Activated CD4-positive, alpha-beta T cell treated with anti-CD3 and anti-CD28 coated beads, Interleukin-2, amount 10 ng/mL, durations not matched to agents 7 days and 5 days (primary cell): ENCODE results near the gene PPFIA4. TPM values are rescaled to one million over a fixed set of nuclear protein-coding genes. Genes with fewer than 3 reads are reported as not detected.

ENCODE experiments used
- CTCF ChIA-PET: fragments of 350-600 bp; sonication (Branson Sonifier 250); formaldehyde crosslinking; loops from one replicate; lab custom pipeline; 2021; ENCODE audit warnings: antibody characterized with exemption; lab: Charles Lee
- POLR2A ChIA-PET: fragments of 350-600 bp; sonication (Branson Sonifier 250); formaldehyde crosslinking; loops from one replicate; lab custom pipeline; 2021; ENCODE audit warnings: antibody characterized with exemption; lab: Charles Lee
- DNase-seq: peaks from one replicate; pipeline ENCODE4 v3.0.0-alpha.2; 2020
- H3K27ac Mint-ChIP-seq: one replicate; pipeline ENCODE4 v1.8.0; 2021; ENCODE audit warnings: mild to moderate bottlenecking, moderate library complexity, mixed read lengths
- H3K27me3 Mint-ChIP-seq: one replicate; pipeline ENCODE4 v1.8.0; 2021; ENCODE audit warnings: mixed read lengths
- H3K36me3 Mint-ChIP-seq: one replicate; pipeline ENCODE4 v1.8.0; 2021; ENCODE audit warnings: low read depth, mixed read lengths
- H3K4me1 Mint-ChIP-seq: one replicate; pipeline ENCODE4 v1.8.0; 2021; ENCODE audit warnings: mixed read lengths
- H3K4me3 Mint-ChIP-seq: one replicate; pipeline ENCODE4 v1.8.0; 2021; ENCODE audit warnings: mild to moderate bottlenecking, moderate library complexity, mixed read lengths
- H3K9me3 Mint-ChIP-seq: one replicate; pipeline ENCODE4 v1.8.0; 2021; ENCODE audit warnings: mixed read lengths
- total RNA-seq, 2 experiments: library from RNA; stranded (reverse); gene quantifications; one replicate each; pipeline ENCODE4 v1.2.3, GENCODE V29; 2021

Gene PPFIA4
- total RNA-seq, 2 experiments from 2014 or later, result 13.7 to 16.1 TPM

GRCh38 chr1:203095061-203095690 is 68.9 kb downstream of the PPFIA4 start:
- POLR2A ChIA-PET, result no interaction called here

DNA sequence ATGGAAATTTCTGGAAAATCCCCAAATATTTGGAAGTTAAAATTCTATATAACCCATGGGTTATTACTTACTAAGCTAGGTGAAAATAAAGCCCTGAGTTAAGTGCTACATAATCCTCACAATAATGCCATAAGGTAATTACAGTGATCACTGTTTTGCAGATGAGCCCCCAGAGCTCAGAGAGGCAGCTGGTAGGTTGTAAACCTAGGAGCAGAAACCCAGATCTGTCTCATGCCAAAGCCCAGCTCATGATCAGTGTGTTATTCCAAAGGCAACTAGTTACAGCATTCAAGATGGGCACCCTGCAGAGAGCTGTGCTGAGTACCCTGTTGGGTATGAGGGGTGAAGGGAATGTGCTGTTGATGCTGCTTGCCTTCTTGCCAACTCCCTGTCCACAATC is 70.3 kb downstream of the PPFIA4 start:
- Mint-ChIP-seq H3K4me1 (no peaks in the 10 kb centered on the region), H3K27ac (no peak overlapping the region), H3K36me3 (peaks cover 3% of the 10 kb centered on the region), H3K9me3 (peaks cover 16% of the 10 kb centered on the region), H3K27me3 (peaks cover 41% of the 10 kb centered on the region), H3K4me3 (no peak overlapping the region)
- CTCF ChIA-PET, result interaction anchor here (0.6 to 1.6 kb wide), 2 partner anchors 26 to 438 kb away, joined by 3 to 4 read pairs; no protein-coding TSS in a partner anchor
- POLR2A ChIA-PET, result no interaction called here
- DNase-seq, result peak; percentile 0

More at GRCh38 chr1:203095061-203095690, 68.9 kb downstream of the PPFIA4 start:
- Mint-ChIP-seq H3K36me3 (peaks cover 3% of the 10 kb centered on the region), H3K4me1 (no peaks in the 10 kb centered on the region), H3K27ac (no peak overlapping the region), H3K27me3 (peaks cover 41% of the 10 kb centered on the region), H3K9me3 (peaks cover 16% of the 10 kb centered on the region), H3K4me3 (no peak overlapping the region)
- no peak for DNase-seq
- CTCF ChIA-PET, result interaction anchor here (1.1 to 1.6 kb wide), 2 partner anchors 19 to 27 kb away, joined by 3 to 4 read pairs; no protein-coding TSS in a partner anchor

GRCh38 chr1:203097001-203097400 is 70.7 kb downstream of the PPFIA4 start:
- peaks cover 16% of the 10 kb centered on the region for H3K9me3 Mint-ChIP-seq
- ChIA-PET POLR2A (no interaction called here), CTCF (interaction anchor here (0.6 to 1.6 kb wide), 2 partner anchors 26 to 439 kb away, joined by 3 to 4 read pairs; no protein-coding TSS in a partner anchor)
- no peak overlapping the region for H3K27ac Mint-ChIP-seq
- no peaks in the 10 kb centered on the region for H3K4me1 Mint-ChIP-seq
- H3K27me3 Mint-ChIP-seq, result peaks cover 38% of the 10 kb centered on the region
- H3K36me3 Mint-ChIP-seq, result peaks cover 3% of the 10 kb centered on the region
- H3K4me3 Mint-ChIP-seq, result no peak overlapping the region
- DNase-seq, result peak; percentile 3

DNA sequence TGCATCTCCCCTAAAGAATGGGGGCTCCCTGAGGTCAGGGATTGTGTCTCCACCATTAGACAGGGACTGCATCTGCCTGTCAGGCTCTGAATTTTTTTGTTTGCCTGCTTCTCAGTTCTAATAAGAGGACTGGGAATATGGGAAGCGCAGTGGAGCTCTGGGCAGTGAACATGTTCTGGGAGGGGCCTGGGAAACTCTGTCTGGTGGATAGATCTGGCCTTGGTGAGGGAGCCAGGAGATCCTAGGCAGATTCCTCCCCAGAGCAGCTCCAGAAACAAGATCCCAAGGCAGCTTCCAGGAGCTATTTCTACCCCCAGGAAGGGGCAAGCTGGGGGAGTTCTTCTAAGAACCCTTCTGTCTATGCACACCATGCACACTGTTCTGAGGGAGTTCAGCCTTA is 72.2 kb downstream of the PPFIA4 start:
- CTCF ChIA-PET, result interaction anchor here (0.6 to 0.8 kb wide), 2 partner anchors 12 to 102 kb away, joined by 3 read pairs; no protein-coding TSS in a partner anchor
- H3K9me3 Mint-ChIP-seq, result peaks cover 16% of the 10 kb centered on the region

DNA sequence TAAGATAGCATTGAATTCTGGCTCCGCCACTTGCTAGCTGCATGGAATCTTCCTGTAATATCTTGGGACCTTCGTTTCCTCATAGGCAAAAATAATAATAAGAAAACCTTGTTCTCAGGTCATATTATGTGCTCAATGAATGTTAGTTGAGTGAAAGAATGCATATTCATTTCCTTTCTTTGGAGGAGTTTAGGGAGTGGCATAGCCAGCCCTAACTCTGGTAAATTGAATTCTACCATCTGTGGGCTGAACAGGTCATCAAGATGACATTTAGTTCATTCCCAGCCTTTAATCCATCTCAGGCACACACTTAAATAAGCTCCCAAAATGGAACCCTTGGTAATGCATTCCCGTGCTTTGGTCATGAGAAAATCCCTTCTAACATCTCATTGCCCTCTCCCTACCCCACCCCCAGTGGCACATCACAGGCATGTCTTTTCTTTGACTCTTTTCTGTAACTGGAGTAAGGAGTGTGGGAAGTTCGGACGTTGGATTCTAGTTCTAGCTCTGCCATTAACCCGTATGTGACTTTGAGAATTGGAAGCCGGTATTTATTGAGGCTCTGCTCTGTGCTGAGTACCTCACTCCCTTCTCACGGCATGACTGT is 72.7 kb downstream of the PPFIA4 start:
- CTCF ChIA-PET, result interaction anchor here (1.5 kb wide), 1 partner anchor 20 kb away, joined by 4 read pairs; no protein-coding TSS in a partner anchor

More for the DNA sequence above, 72.2 kb downstream of the PPFIA4 start:
- H3K4me3 Mint-ChIP-seq, result no peak overlapping the region
- no peaks in the 10 kb centered on the region for H3K4me1 Mint-ChIP-seq
- POLR2A ChIA-PET, result no interaction called here
- peak; percentile 0 for DNase-seq
- no peak overlapping the region for H3K27ac Mint-ChIP-seq
- H3K36me3 Mint-ChIP-seq, result peaks cover 3% of the 10 kb centered on the region
- peaks cover 33% of the 10 kb centered on the region for H3K27me3 Mint-ChIP-seq

DNA sequence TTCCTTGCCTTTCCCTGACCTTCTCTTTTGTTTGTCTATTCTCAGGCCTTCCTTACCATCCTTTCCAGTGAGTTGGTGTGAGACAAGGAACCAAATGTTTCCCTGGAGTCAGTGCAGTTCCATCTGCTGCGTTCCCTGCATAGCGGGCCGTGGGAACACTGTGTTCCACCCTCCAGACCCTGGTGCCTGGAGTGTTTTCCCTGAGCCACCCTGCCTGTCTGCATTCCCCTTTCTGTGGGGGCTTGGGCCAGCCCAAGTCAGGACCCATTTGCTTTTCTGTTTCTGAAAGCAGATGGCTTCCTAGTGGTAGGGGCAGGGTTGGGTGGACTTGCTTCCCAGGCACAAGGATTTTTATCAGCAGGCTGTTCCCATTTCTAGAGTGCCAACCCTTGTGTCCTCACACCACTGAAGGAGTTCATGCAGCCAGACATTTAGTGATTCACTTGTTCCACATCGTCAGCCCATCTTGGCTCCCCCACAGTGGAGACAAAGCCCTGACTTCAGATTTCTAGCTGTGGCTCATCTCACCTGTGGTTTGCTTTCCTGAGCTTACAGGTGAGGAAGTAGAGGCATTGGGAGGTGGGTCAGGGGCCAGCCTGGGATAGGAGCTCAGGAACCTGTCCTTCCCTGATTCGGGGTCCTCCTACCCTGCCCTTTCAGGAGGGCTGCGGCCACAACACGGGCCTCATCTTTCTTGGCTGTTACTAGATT is 73.7 kb downstream of the PPFIA4 start:
- H3K27ac Mint-ChIP-seq, result no peak overlapping the region

More for the DNA sequence above, 72.7 kb downstream of the PPFIA4 start:
- Mint-ChIP-seq H3K4me1 (no peaks in the 10 kb centered on the region), H3K27ac (no peak overlapping the region), H3K27me3 (peaks cover 33% of the 10 kb centered on the region), H3K9me3 (peaks cover 16% of the 10 kb centered on the region), H3K4me3 (no peak overlapping the region), H3K36me3 (peaks cover 3% of the 10 kb centered on the region)
- peak; percentile 4 for DNase-seq
- POLR2A ChIA-PET, result no interaction called here

DNA sequence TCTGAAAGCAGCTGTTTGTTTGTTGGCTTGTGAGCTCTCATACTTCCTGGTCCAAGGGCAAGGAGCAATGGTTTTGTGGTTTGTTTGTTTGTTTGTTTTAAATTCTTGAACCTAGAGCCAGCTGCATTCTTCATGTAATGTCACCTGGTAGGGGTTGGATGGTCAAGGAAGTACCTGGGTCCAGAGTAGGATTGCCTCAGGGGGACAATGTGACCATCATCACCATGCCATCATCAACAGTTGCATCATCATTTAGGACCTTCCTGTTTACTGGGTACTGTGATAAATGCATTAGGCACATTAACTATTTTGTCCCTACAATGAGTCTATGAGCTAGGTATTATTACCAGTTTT is 74.2 kb downstream of the PPFIA4 start:
- H3K36me3 Mint-ChIP-seq, result no peaks in the 10 kb centered on the region
- CTCF ChIA-PET, result interaction anchor here (1.5 kb wide), 1 partner anchor 21 kb away, joined by 4 read pairs; no protein-coding TSS in a partner anchor
- POLR2A ChIA-PET, result no interaction called here
- peaks cover 26% of the 10 kb centered on the region for H3K27me3 Mint-ChIP-seq
- H3K9me3 Mint-ChIP-seq, result peaks cover 4% of the 10 kb centered on the region
- no peaks in the 10 kb centered on the region for H3K4me1 Mint-ChIP-seq
- no peak for DNase-seq
- no peak overlapping the region for H3K27ac Mint-ChIP-seq
- no peak overlapping the region for H3K4me3 Mint-ChIP-seq

More for the DNA sequence above, 73.7 kb downstream of the PPFIA4 start:
- no peaks in the 10 kb centered on the region for H3K4me1 Mint-ChIP-seq
- ChIA-PET CTCF (interaction anchor here (1.5 kb wide), 1 partner anchor 21 kb away, joined by 4 read pairs; no protein-coding TSS in a partner anchor), POLR2A (no interaction called here)
- DNase-seq, result peak; percentile 3
- H3K4me3 Mint-ChIP-seq, result no peak overlapping the region
- peaks cover 26% of the 10 kb centered on the region for H3K27me3 Mint-ChIP-seq
- H3K9me3 Mint-ChIP-seq, result peaks cover 10% of the 10 kb centered on the region
- H3K36me3 Mint-ChIP-seq, result peaks cover 2% of the 10 kb centered on the region

- Mint-ChIP-seq H3K27ac (no peak overlapping the region), H3K9me3 (no peaks in the 10 kb centered on the region), H3K4me3 (no peak overlapping the region), H3K4me1 (no peaks in the 10 kb centered on the region), H3K27me3 (peaks cover 23% of the 10 kb centered on the region), H3K36me3 (no peaks in the 10 kb centered on the region)
- DNase-seq, result peak; percentile 3
- POLR2A ChIA-PET, result no interaction called here
- CTCF ChIA-PET, result no interaction called here
Observed at GRCh38 chr1:203101813-203102634, 75.7 kb downstream of the PPFIA4 start.

GRCh38 chr1:203103216-203103615 is 76.9 kb downstream of the PPFIA4 start:
- ChIA-PET POLR2A (no interaction called here), CTCF (no interaction called here)
- Mint-ChIP-seq H3K4me3 (no peak overlapping the region), H3K36me3 (no peaks in the 10 kb centered on the region), H3K27ac (no peak overlapping the region), H3K9me3 (no peaks in the 10 kb centered on the region), H3K27me3 (peaks cover 30% of the 10 kb centered on the region), H3K4me1 (no peaks in the 10 kb centered on the region)
- peak; percentile 1 for DNase-seq

DNA sequence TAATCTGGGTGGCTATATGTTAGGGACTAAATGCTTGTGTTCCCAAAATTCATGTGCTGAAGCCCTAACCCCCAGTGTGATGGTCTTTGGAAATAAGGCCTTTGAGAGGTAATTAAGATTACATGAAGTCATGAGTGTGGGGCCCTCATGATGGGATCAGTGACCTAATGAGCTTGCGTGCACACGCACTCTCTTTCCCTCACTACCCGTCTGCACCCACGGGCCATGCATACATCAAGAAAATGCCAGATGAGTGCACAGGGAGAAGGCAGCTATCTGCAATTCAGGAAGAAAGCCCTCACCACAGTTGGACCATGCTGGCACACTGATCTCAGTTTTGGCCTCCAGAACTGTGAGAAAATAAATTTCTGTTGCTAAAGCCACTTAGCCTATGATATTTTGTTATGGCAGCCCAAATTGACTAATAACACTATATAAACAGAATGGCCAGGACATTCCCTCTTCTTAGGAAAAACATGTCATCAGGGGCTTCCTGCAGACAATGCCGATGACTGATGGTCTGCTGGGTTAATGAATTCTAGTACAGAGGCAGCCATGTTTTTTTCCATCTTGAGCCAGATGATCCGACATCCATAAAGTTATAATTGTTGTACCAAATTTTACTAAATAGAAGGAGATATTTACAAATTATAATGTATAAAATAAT is 77.7 kb downstream of the PPFIA4 start:
- H3K27me3 Mint-ChIP-seq, result peaks cover 36% of the 10 kb centered on the region
- no peak overlapping the region for H3K4me3 Mint-ChIP-seq
- DNase-seq, result peak; percentile 1
- ChIA-PET POLR2A (no interaction called here), CTCF (interaction anchor here (0.8 kb wide), 1 partner anchor 16 kb away, joined by 3 read pairs; no protein-coding TSS in a partner anchor)
- H3K4me1 Mint-ChIP-seq, result no peaks in the 10 kb centered on the region
- H3K9me3 Mint-ChIP-seq, result no peaks in the 10 kb centered on the region
- H3K27ac Mint-ChIP-seq, result no peak overlapping the region
- no peaks in the 10 kb centered on the region for H3K36me3 Mint-ChIP-seq

GRCh38 chr1:203104789-203105390 is 78.6 kb downstream of the PPFIA4 start:
- POLR2A ChIA-PET, result no interaction called here
- Mint-ChIP-seq H3K36me3 (no peaks in the 10 kb centered on the region), H3K4me1 (no peaks in the 10 kb centered on the region), H3K4me3 (no peak overlapping the region), H3K27ac (no peak overlapping the region), H3K27me3 (peaks cover 46% of the 10 kb centered on the region), H3K9me3 (no peaks in the 10 kb centered on the region)
- DNase-seq, result no peak
- CTCF ChIA-PET, result interaction anchor here (0.8 kb wide), 1 partner anchor 17 kb away, joined by 3 read pairs; no protein-coding TSS in a partner anchor
